ENCODE data around the gene GNAT3.

DNA sequence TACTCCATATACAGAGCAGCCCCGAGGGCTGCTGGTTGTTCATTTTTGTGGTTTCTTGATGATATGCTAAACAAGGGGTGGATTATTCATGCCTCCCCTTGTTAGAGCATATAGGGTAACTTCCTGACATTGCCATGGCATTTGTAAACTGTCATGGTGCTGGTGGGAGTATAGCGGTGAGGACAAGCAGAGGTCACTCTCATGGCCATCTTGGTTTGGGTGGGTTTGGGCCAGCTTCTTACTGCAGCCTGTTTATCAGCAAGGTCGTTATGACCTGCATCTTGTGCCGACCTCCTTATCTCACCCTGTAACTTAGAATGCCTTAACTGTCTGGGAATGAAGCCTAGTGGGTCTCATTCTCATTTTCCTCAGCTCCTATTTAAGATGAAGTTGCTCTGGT lies 31.3 kb downstream of the GNAT3 start:
- TF ChIP-seq, protein P1, sequence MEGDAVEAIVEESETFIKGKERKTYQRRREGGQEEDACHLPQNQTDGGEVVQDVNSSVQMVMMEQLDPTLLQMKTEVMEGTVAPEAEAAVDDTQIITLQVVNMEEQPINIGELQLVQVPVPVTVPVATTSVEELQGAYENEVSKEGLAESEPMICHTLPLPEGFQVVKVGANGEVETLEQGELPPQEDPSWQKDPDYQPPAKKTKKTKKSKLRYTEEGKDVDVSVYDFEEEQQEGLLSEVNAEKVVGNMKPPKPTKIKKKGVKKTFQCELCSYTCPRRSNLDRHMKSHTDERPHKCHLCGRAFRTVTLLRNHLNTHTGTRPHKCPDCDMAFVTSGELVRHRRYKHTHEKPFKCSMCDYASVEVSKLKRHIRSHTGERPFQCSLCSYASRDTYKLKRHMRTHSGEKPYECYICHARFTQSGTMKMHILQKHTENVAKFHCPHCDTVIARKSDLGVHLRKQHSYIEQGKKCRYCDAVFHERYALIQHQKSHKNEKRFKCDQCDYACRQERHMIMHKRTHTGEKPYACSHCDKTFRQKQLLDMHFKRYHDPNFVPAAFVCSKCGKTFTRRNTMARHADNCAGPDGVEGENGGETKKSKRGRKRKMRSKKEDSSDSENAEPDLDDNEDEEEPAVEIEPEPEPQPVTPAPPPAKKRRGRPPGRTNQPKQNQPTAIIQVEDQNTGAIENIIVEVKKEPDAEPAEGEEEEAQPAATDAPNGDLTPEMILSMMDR (IDR thresholded peaks at IDR 0.05; ENCODE audit: borderline replicate concordance, extremely low read depth, low read length, poor library complexity, severe bottlenecking) = no peak
- TF ChIP-seq EZH2 (IDR thresholded peaks at IDR 0.05; ENCODE audit: borderline replicate concordance, low read depth, low read length, severe bottlenecking) = no peak

Measured in DND-41 (cell line).